GM19240 (cell line): ENCODE results near the gene IQCE.
A peak's percentile ranks its signal among the peaks of the same experiment; 100 is the strongest.

Source experiments
- DNase-seq: peaks from one replicate; pipeline ENCODE4 v3.0.0; 2011; ENCODE audit warnings: low spot score; ENCODE audit not compliant: insufficient read length

The IQCE gene

DNA sequence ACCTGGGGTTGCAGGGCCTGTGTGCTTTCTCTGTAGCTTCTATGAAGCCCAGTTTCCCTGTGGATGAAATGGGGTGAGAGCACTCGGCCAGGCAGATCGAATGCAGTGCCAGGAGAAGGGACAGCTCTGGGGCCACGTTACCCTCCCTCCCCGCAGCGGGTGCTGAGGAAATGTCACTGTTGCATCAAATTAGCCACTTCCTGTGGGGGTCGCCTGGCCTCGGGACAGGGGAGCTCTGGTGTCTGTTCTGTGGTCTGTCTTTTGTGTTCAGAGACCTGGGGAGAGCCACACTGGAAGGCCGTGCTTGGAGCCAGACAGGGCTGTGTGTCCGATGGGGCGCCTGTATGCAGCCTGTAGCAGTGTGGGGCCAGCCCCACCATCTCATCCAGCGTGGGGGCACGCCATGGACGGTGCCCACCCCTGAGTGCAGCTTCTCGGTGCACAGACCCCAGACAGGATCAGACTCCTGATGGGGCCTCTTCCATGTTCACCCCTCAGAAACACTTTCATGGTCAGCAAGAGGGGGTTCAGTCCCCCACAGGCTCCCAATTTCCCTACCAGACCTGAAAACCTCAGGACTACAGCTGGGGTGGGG, 86.6 kb downstream of the IQCE start:
- peak; percentile 65 for DNase-seq

DNA sequence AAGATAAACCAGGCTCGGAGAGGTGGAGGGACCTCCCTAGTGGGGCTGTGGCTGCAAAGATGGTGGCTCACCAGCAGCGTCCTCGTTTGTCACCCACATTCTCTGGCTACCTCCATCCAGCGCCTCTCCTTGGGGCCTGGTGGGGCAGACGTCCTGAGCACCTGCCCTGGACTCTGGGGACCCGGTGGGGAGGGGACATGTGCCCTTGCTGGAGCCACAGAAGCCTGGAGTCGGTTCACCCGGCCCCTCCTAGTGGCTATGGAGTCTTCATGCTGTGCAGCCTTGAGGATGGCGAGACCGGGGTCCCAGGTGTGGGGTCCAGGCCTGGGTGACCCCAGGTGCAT, 87.5 kb downstream of the IQCE start:
- no peak for DNase-seq

DNA sequence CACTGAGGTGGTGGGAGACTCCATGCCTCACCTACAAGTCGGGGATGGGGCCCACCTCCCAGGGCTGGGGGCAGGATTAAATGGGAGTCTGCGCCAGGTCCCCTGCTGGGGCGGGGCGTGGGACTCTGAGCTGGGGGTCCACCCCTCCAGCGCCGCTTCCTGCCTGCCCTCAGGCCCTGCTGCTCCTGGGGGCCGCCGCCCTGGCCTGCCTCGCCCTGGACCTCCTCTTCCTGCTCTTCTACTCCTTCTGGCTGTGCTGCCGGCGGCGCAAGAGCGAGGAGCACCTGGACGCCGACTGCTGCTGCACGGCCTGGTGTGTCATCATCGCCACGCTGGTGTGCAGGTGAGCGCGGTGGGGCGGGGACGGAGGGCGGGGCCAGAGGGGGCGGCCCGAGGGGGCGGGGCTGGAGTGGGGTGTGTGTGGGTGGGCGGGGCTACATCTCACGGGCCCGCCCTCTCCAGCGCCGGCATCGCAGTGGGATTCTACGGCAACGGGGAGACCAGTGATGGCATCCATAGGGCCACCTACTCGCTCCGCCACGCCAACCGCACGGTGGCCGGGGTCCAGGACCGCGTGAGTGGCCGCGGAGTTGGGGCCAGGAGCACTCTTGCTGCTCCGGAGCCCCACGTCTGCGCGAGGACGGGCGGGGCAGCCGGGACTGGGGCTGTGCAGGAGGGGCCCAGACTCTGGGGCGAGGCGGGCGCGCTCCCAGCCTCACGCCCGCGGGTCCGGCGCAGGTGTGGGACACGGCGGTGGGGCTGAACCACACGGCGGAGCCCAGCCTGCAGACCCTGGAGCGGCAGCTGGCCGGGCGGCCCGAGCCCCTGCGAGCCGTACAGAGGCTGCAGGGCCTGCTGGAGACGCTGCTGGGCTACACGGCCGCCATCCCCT, 88.1 kb downstream of the IQCE start:
- no peak for DNase-seq

DNA sequence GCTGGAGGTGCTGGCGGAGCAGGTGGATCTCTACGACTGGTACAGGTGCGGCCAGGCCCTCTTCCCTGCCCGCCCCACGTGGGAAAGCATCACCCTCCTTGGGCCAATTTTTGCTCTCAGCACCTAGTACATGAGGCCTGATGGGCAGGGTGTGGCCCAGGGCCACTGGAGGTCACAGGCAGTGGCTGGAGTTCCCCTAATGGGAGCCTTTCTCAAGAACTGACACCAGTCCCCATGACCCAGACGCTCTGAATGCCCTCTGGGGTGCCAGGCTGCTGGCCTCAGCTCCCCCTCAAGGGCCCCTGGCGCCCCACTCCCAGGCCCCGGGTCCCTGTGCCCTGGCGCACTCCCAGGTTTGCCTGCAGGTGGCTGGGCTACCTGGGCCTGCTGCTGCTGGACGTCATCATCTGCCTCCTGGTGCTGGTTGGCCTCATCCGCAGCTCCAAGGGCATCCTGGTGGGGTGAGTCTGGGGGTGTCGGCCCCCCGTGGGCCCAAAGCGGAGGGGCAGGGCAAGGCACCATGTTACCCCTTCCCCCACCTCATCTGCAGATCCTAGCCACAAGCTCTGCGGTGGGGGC, 88.9 kb downstream of the IQCE start:
- no peak for DNase-seq

DNA sequence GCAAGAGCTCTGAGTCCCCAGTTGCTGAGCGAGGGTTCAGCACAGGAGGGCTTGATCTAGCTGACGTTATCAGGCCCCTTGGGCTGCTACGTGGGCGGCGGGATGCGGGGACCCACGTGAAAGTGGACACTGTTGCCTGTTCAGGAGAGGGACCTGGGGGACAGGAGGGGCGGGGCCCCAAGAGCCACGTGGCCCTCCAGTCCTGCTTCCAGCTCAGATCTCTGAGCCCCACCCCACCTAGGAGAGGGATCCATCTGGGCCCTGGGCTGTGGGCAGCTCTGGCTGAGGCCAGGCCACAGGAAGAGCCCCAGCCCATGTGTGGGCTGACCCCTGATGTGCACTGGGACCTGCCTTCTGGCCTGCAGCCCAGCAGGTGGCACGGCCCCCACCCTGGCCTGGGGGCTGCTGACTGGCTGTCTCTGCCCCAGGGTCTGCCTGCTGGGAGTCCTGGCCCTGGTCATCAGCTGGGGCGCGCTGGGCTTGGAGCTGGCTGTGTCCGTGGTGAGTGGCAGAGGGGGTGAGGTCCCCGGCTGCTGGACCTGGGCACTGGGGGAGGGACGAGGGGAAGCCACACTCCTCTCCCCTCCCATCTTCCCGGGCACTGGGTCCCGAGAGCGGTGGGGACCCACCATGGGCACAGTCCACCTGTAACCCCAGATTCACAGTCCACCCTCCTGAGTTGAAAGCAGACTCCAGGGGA, 90.5 kb downstream of the IQCE start:
- no peak for DNase-seq

DNA sequence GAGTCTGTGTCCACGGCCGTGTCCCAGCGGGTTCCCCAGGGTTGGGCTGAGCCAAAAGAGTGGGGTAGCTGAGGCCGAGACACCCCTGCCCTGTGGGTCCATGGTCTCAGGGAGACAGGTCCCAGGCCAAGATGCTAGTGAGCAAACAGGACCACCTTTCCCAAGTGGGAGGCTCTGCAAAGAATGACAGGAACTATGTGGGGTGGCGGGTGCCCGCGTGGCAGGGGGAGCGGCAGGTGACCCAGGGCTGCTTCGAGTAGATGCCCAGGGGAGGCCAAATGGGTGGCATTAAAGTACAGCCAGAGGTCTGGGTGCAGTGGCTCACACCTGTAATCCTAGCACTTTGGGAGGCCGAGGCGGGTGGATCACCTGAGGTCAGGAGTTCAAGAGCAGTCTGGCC, 91.2 kb downstream of the IQCE start:
- no peak for DNase-seq

DNA sequence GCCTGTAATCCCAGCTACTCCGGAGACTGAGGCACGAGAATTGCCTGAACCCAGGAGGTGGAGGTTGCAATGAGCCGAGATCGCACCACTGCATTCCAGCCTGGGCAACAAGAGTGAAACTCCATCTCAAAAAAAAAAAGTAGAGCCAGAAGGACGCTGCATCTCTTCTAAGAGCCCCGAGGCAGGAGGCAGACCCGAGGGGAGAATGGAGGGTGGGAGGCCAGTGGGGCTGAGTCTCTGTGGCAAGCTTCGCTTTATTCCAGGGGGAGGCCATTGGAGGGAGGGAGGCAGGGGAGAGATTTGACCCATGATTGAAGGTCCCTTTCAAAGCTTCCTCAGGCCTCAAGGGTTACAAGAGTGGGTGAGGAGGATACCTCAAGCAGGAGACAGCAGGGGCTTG, 91.7 kb downstream of the IQCE start:
- DNase-seq = no peak

DNA sequence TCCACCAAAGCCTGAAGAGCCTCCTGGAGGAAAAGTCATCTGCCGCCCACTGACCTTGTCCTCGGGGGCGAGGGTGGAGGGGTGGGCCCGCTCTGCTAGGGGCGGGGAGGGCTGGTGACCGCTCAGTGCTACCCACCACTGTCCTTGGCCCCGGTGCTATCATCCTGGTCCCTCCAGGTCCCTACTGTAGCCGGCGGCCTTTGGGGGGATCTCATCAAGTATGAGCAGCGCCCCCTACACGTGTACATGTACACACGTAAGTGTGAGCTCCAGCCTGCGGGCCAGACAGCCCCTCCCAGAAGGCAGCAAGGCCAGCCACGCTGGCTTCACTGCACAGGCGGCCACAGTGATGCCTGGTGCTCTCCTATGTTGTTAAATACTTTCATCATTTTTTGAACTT, 92.6 kb downstream of the IQCE start:
- DNase-seq = no peak

DNA sequence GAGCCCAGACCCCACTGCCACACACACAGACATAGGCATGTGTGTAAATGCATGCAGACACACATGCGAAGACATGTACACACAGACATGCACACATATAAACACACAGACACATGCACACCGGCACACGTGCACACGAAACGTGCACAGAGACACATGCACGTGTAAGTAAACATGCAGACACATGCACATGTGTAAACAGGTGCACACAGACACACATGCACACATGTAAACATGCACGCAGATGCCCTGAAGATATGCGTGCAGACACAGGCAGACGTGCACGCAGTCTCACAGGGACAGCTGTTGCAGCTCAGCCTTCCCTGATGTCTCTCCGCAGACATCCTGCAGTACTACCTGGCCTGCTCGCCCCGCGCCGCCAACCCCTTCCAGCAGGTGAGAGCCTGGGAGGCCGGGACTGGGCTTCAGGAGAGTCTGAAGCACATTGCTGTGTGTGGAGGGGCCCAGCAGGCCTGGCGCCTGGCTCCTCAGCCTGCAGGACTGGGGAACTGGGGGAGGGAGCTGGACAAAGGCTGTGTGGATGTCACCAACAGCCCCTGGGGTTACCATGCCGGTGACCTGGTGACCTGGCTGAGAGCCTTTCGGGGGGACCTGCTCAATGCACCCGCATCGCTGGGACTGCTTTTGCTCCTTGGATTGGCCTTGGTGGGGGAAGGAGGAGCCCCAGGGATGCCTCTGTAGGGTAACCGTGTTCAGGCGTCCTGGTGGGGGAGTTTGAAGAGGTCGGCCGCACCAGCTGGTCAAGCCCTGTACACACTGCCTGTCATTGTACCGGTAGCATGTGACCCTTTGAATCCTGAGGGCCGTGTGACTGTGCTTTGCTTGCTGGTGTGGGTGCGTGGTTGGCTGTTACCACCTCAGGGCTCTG, 93.3 kb downstream of the IQCE start:
- no peak for DNase-seq

DNA sequence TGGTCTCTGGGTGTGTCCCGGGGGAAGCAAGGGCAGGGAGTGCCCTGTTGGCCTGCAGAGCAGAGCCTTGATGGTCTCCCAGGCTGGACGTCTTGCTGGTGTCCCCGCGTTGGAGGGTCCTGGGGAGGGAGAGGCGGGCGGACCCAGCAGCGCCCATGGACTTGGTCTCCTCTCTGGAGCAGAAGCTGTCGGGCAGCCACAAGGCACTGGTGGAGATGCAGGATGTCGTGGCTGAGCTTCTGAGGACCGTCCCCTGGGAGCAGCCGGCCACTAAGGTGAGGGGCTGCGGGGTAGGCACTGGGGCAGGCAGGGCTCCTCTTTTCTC, 93.9 kb downstream of the IQCE start:
- DNase-seq = no peak

DNA sequence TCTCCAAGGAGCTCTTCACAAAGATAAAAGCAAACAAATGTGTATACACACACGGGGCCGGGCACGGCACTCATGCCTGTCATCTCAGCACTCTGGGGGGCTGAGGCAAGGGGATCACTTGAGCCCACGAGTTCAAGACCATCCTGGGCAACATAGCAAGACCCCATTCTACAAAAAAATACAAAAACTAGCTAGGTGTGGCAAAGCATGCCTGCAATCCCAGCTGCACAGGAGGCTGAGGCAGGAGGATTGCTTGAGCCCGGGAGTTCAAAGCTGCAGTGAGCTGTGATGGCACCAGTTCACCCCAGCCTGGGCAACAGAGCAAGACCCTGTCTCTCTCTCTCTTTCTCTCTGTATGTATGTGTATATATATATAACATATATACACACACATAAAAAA, 95.3 kb downstream of the IQCE start:
- no peak for DNase-seq

DNA sequence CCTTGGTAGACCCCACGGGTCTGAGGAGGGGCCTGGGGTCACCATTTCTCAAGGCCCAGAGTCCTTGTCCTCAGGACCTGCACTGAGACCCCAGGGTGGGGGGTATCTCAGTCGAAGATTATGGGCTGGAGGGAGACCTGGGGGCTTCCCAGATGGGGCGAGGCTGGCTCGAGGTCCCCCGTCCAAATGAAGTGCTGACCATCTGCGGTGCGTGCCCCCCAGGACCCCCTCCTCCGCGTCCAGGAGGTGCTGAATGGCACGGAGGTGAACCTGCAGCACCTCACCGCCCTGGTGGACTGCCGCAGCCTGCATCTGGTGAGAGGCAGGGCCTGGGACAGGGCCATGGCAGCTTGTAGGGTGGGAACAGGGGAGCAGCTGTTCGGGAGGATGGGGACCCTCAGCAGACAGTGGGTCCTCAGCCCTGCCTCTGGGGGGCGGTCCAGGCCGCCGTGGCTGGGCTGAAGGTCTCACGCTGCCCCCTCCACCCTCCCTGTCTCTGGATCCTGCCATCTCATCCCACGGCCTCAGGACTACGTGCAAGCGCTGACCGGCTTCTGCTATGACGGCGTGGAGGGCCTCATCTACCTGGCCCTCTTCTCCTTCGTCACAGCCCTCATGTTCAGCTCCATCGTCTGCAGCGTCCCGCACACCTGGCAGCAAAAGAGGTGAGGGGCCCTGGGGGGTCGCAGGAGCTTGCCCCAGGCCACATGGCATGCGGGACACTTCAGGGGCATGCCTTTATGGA, 97.3 kb downstream of the IQCE start:
- no peak for DNase-seq

DNA sequence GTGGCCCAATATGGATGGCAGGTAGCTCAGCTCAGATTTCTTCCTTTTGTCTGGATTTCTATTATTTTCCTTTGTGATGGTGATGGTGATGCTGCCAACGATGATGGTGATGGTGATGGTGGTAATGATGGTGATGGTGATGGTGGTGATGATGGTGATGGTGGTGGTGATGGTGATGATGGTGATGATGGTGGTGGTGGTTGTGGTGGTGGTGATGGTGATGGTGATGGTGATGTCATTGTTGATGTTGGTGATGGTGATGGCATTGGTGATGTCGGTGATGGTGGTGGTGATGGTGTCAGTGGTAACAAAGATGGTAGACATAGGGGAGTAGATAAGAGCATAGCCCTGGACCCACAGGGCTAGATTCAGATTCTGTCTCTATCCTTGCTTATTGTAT, 98.4 kb downstream of the IQCE start:
- DNase-seq = no peak

DNA sequence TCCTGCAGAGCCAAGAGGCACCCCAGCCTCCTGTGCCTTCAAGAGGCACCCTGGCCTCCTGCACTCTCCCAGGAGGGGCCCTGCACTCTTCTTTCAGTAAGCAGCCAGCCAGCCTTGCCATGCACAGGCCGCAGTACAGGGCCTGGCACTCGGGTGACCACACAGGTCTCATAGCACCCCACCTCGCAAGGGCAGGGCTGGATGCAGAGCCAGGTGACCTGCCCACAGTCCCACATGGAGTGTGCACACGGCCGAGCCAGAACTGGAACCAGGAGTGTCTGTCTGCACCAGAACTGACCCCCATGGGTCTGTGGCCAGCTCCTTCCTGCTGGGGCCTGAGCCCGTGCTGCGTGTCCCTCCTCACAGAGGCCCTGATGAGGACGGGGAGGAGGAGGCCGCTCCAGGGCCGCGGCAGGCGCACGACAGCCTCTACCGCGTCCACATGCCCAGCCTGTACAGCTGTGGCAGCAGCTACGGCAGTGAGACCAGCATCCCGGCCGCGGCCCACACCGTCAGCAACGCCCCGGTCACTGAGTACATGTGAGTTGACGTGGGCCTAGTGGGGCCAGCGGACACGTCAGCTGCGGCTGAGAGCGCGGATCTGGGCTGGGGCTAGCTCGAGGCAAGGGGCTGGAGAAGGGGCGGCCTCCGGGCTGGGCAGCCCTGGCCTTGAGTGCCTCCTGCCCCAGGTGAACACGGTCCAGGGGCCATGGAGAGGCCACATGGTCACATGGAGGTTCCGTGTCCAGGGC, 99.3 kb downstream of the IQCE start:
- no peak for DNase-seq

DNA sequence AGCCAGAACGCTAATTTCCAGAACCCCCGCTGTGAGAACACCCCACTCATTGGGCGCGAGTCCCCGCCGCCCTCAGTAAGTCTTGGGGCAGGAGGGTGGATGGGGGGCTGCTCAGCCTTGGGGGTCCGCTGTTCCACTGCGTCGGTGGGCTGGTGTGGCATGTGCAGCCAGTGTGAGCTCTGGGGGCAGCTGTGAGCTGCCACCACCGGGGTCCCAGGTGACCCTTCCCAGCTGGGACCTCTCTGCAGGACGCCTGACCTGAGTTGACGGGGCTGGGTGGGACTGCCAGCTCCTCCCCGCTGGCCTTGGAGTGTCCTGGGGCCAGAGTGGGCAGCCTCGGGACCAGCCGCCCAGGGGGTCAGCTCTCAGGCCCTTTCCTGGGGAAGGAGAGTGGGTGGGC, 100.2 kb downstream of the IQCE start:
- DNase-seq = no peak

DNA sequence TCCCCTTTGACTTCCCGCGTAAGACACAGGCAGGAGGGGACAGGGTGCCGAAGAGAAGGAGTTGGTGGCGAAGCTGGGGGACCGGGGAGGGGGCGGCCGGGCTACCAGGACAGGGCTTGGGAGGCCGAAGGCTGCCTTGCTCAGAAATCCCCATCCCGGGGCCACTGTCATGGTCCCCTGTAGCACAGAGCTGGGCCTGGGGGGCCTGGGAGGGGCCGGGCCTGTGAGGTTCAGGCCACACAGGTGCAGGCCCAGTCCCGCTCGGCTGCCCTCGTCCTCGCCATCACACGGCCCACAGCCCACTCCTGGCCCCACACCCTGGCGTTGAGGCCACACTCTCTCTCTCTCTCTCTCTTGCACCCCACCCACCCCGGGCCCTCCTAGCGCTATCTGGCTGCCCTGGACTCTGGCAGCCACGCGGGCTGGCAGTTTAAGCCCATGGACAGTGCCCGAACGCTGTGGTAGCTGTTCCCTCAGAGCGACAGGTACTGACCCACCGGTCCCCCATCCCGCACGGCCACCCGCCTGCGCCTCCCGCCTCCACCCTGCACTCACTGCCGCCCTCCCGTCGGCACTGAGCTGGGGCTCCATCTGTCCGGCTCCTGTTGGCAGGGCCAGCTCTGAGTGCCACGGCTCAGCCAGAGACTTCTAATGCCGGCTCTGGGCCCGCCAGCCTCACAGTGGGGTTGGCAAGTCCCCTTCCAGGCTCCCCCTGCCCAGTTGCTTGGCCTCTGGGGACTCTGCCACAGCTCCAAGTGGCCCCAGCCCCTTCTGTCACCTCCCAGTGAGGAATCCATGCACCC, 101.0 kb downstream of the IQCE start:
- no peak for DNase-seq

DNA sequence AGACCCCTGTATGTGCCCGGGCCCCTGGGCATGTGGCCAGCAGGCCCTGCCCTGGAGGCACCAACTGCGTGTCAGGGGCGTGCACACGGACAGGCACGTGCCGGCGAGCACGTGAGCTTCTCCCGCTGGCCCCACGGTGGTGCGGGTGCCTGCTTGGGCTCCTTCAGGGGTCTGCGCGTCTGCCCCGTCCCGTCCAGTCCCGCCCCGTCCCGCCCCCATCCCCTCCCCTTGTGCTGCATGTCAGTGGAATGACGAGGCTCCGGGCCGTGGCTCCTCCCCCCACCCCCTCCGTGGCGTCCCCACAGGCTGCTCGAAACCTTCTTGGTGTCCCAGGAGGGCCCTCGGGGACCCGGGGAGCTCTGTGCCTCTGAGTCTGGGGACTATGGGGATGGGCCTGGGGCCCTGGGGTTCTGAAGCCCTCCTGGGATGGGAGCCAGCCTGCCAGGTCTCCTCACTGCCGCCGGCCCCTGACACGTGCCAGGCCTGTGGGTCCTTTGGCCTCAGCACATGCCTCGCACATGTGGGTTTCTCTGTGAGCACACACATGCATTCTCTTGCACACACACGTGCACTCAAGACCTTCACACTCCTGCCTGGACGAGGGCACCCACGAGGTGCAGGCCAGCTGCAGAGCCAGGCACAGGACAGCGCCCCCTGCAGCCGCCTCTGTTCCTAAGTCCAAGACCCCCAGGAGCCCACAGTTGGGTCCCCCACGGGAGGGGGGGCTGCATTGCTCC, 101.7 kb downstream of the IQCE start:
- no peak for DNase-seq

DNA sequence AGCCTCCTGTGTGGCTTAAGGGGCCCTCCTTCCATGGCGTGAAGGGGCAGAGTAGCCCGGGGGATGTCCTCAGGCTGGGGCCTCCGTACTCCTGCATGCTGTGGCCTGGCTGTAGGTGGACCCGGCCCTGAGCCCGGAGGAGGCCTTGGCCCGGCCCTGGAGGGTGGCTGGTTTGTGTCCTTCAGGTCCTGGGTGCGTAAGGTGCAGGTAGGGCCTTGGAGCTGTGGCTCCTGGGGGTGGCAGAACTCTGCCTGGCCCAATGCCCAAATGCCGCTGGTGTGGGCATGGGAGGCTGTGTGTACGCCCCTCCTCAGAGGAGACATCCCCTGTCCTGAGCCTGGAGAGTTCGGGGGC, 102.3 kb downstream of the IQCE start:
- DNase-seq = no peak
